GM12873 (cell line): Measurements from ENCODE around the gene RNF130.

Experiments
- CTCF ChIP-seq: IDR thresholded peaks from 2 replicates; pipeline ENCODE4 v1.5.1; 2012; ENCODE audit warnings: low read depth, mild to moderate bottlenecking, moderate library complexity, low read length, control low read depth; ENCODE audit not compliant: insufficient read depth; ENCODE audit errors: missing control alignments

RNF130 gene

GRCh38 chr5:179920175-179920574 lies 151.4 kb downstream of the RNF130 start:
- no peak for TF ChIP-seq CTCF

- no peak for TF ChIP-seq CTCF
These were observed 152.0 kb downstream of the RNF130 start for GRCh38 chr5:179919487-179920060.

- no peak for TF ChIP-seq CTCF
These were observed 152.6 kb downstream of the RNF130 start for GRCh38 chr5:179918742-179919486.

GRCh38 chr5:179916523-179916922 lies 155.0 kb downstream of the RNF130 start:
- TF ChIP-seq CTCF, result no peak

- no peak for TF ChIP-seq CTCF
These were observed 156.1 kb downstream of the RNF130 start for GRCh38 chr5:179915406-179915935.

GRCh38 chr5:179914032-179914755 lies 157.4 kb downstream of the RNF130 start:
- no peak for TF ChIP-seq CTCF

- TF ChIP-seq CTCF, result no peak
These were observed 158.1 kb downstream of the RNF130 start for GRCh38 chr5:179913461-179913860.
